AML-193 (cell line): ENCODE measurements around the gene MYOC.
"Not testable (repeated sequence)": the region's sequence is repeated elsewhere in the genome, so short reads cannot be mapped to it uniquely, and the experiment has no call there.

Experiments used
- DNase-seq, 2 experiments: peaks; one replicate each; lab custom pipeline; 2025; lab: John Stamatoyannopoulos, UW

MYOC gene

GRCh38 chr1:171652234-171652822 is at the start of gene MYOC:
Gene MYOC, minus strand, starts transcription at chr1:171652688. Its CDS starts 77 bp downstream, at chr1:171652611.
- no peak for DNase-seq

- no peak for DNase-seq
Measured at GRCh38 chr1:171699531-171699930, 47.0 kb upstream of the MYOC start.

GRCh38 chr1:171695772-171696171 is 43.3 kb upstream of the MYOC start:
- not testable (repeated sequence) for DNase-seq

- DNase-seq = not testable (repeated sequence)
Measured at GRCh38 chr1:171693541-171693940, 41.1 kb upstream of the MYOC start.

GRCh38 chr1:171683870-171684269 is 31.4 kb upstream of the MYOC start:
- no peak for DNase-seq

- no peak for DNase-seq
Measured at GRCh38 chr1:171680339-171680738, 27.9 kb upstream of the MYOC start.

- no peak for DNase-seq
Measured at GRCh38 chr1:171676823-171677222, 24.3 kb upstream of the MYOC start.

- DNase-seq = no peak
Measured at GRCh38 chr1:171674431-171675405, 22.2 kb upstream of the MYOC start.

GRCh38 chr1:171670739-171671138 is 18.3 kb upstream of the MYOC start:
- no peak for DNase-seq

GRCh38 chr1:171668372-171668771 is 15.9 kb upstream of the MYOC start:
- no peak for DNase-seq

GRCh38 chr1:171666114-171666769 is 13.8 kb upstream of the MYOC start:
- DNase-seq = no peak

- DNase-seq = no peak
Measured at GRCh38 chr1:171664976-171665375, 12.5 kb upstream of the MYOC start.

- no peak for DNase-seq
Measured at GRCh38 chr1:171663854-171664575, 11.5 kb upstream of the MYOC start.

GRCh38 chr1:171663036-171663853 is 10.8 kb upstream of the MYOC start:
- no peak for DNase-seq

- no peak for DNase-seq
Measured at GRCh38 chr1:171661076-171661650, 8.7 kb upstream of the MYOC start.

- DNase-seq = not testable (repeated sequence)
Measured at GRCh38 chr1:171656206-171656605, 3.7 kb upstream of the MYOC start.

GRCh38 chr1:171655746-171656116 is 3.2 kb upstream of the MYOC start:
- no peak for DNase-seq

- peak in 1 of 2 experiments; percentile 17 for DNase-seq
Measured at GRCh38 chr1:171654942-171655745, 2.7 kb upstream of the MYOC start.

- DNase-seq = no peak
Measured at GRCh38 chr1:171654201-171654941, 1.9 kb upstream of the MYOC start.
